CD4-positive, CD25-positive, alpha-beta regulatory T cell (primary cell): ENCODE measurements around the gene NPR3. TPM values are rescaled to one million over a fixed set of nuclear protein-coding genes. Genes with fewer than 3 reads are reported as not detected.

Experiments
- ATAC-seq, 2 donors: fragments of 150-1000 bp; cut with Tn5 transposase; one replicate each; pipeline ENCODE4 v1.10.0; 2021; ENCODE audit warnings: low read depth in 2 of 2, moderate number of reproducible peaks in 2 of 2, moderate library complexity in 1 of 2
- DNase-seq, 3 donors: peaks; one replicate each; pipeline versions ENCODE4 v3.0.0 to v3.0.0-alpha.2; 2012 to 2022; ENCODE audit warnings: mixed read lengths in 1 of 3
- H3K27ac ChIP-seq: one replicate; pipeline ENCODE4 v1.7.0; 2013; ENCODE audit warnings: mild to moderate bottlenecking, low read length; ENCODE audit not compliant: insufficient read depth, poor library complexity, severe bottlenecking
- H3K27me3 ChIP-seq: one replicate; pipeline ENCODE4 v1.7.0; 2013; ENCODE audit warnings: low read length; ENCODE audit not compliant: control insufficient read depth, insufficient read depth
- H3K36me3 ChIP-seq: one replicate; pipeline ENCODE4 v1.7.0; 2013; ENCODE audit warnings: mild to moderate bottlenecking, low read length, moderate library complexity; ENCODE audit not compliant: control insufficient read depth, insufficient read depth
- H3K4me1 ChIP-seq: 2 replicates; pipeline ENCODE4 v1.7.0; 2013; ENCODE audit warnings: mild to moderate bottlenecking, low read length; ENCODE audit not compliant: insufficient read depth, control insufficient read depth, poor library complexity, severe bottlenecking
- H3K4me3 ChIP-seq: one replicate; pipeline ENCODE4 v1.7.0; 2013; ENCODE audit warnings: low read depth, mild to moderate bottlenecking, low read length, moderate library complexity
- H3K9me3 ChIP-seq, 2 experiments: 1 replicate in 1 of 2; 2 replicates in 1 of 2; pipeline ENCODE4 v1.7.0; 2013; ENCODE audit warnings: low read length in 2 of 2, mild to moderate bottlenecking in 1 of 2, moderate library complexity in 1 of 2; ENCODE audit not compliant: control insufficient read depth in 2 of 2
- H3K27ac Mint-ChIP-seq, 3 donors: one replicate each; pipeline ENCODE4 v1.8.0; 2020 to 2022; ENCODE audit warnings: mild to moderate bottlenecking in 3 of 3, mixed read lengths in 3 of 3, moderate library complexity in 2 of 3
- H3K27me3 Mint-ChIP-seq: one replicate; pipeline ENCODE4 v1.8.0; 2022; ENCODE audit warnings: mild to moderate bottlenecking, mixed read lengths
- H3K36me3 Mint-ChIP-seq: one replicate; pipeline ENCODE4 v1.8.0; 2020; ENCODE audit warnings: mixed read lengths
- H3K4me1 Mint-ChIP-seq, 4 donors: one replicate each; pipeline ENCODE4 v1.8.0; 2020 to 2022; ENCODE audit warnings: mixed read lengths in 4 of 4, mild to moderate bottlenecking in 1 of 4
- H3K4me3 Mint-ChIP-seq, 4 donors: one replicate each; pipeline ENCODE4 v1.8.0; 2020 to 2022; ENCODE audit warnings: mild to moderate bottlenecking in 4 of 4, mixed read lengths in 4 of 4, moderate library complexity in 3 of 4
- H3K9me3 Mint-ChIP-seq, 7 donors: one replicate each; pipeline ENCODE4 v1.8.0; 2020 to 2022; ENCODE audit warnings: mixed read lengths in 7 of 7, mild to moderate bottlenecking in 3 of 7, moderate library complexity in 2 of 7
- polyA plus RNA-seq, 4 donors: library from polyadenylated mRNA; unstranded; fragments of 300-500 nt; fragmentation: Illumina TruSeq; gene quantifications; one replicate each; pipeline ENCODE4 v1.2.3, GENCODE V29; 2021
- total RNA-seq: library from RNA; stranded (reverse); gene quantifications from one replicate; pipeline ENCODE4 v1.2.3, GENCODE V29; 2022

Gene NPR3
- total and polyA plus RNA-seq, 5 donors from 2014 or later = 2.4 TPM; not detected in 4

GRCh38 chr5:32713770-32714381 is 2.8 kb downstream of the NPR3 start:
- Histone ChIP-seq H3K36me3 (no peaks in the 10 kb centered on the region), H3K9me3 (no peaks in the 10 kb centered on the region), H3K27me3 (peaks cover 2% of the 10 kb centered on the region), H3K4me3 (no peak overlapping the region), H3K4me1 (peaks cover 12% of the 10 kb centered on the region), H3K27ac (no peak overlapping the region)
- Mint-ChIP-seq H3K36me3 (peaks cover 3% of the 10 kb centered on the region), H3K9me3 (peaks cover 0 to 10% (median 0%) of the 10 kb centered on the region in 7 donors), H3K27me3 (peaks cover 70% of the 10 kb centered on the region), H3K4me3 (no peak overlapping the region), H3K4me1 (peaks cover 0 to 24% (median 11%) of the 10 kb centered on the region in 4 donors), H3K27ac (no peak overlapping the region)
- no peak for DNase-seq
- ATAC-seq = no peak

- Mint-ChIP-seq H3K27me3 (peaks cover 62% of the 10 kb centered on the region), H3K36me3 (peaks cover 3% of the 10 kb centered on the region), H3K27ac (no peak overlapping the region), H3K4me1 (peaks cover 0 to 17% (median 5%) of the 10 kb centered on the region in 4 donors), H3K4me3 (no peak overlapping the region), H3K9me3 (peaks cover 0 to 8% (median 4%) of the 10 kb centered on the region in 7 donors)
- no peak overlapping the region for H3K27ac ChIP-seq
- H3K36me3 ChIP-seq = no peaks in the 10 kb centered on the region
- H3K4me1 ChIP-seq = peaks cover 10% of the 10 kb centered on the region
- ATAC-seq = no peak
- DNase-seq = no peak
- H3K4me3 ChIP-seq = no peak overlapping the region
- H3K27me3 ChIP-seq = peaks cover 2% of the 10 kb centered on the region
- H3K9me3 ChIP-seq = peaks cover 0 to 5% of the 10 kb centered on the region in 2 experiments
Observed at GRCh38 chr5:32714836-32715235, 3.7 kb downstream of the NPR3 start.

GRCh38 chr5:32720300-32720699 is 9.2 kb downstream of the NPR3 start:
- Mint-ChIP-seq H3K36me3 (no peaks in the 10 kb centered on the region), H3K27me3 (peaks cover 34% of the 10 kb centered on the region), H3K27ac (no peak overlapping the region), H3K4me3 (no peak overlapping the region), H3K4me1 (no peaks in the 10 kb centered on the region), H3K9me3 (peaks cover 0 to 10% (median 4%) of the 10 kb centered on the region in 7 donors)
- no peaks in the 10 kb centered on the region for H3K4me1 ChIP-seq
- H3K27me3 ChIP-seq = no peaks in the 10 kb centered on the region
- peaks cover 0 to 7% of the 10 kb centered on the region in 2 experiments for H3K9me3 ChIP-seq
- H3K36me3 ChIP-seq = no peaks in the 10 kb centered on the region
- no peak overlapping the region for H3K27ac ChIP-seq
- H3K4me3 ChIP-seq = no peak overlapping the region
- ATAC-seq (no peak), DNase-seq (no peak)

GRCh38 chr5:32721626-32722025 is 10.5 kb downstream of the NPR3 start:
- Histone ChIP-seq H3K36me3 (no peaks in the 10 kb centered on the region), H3K27ac (no peak overlapping the region), H3K27me3 (no peaks in the 10 kb centered on the region), H3K4me3 (no peak overlapping the region), H3K9me3 (peaks cover 0 to 7% of the 10 kb centered on the region in 2 experiments), H3K4me1 (no peaks in the 10 kb centered on the region)
- H3K27me3 Mint-ChIP-seq = peaks cover 31% of the 10 kb centered on the region
- no peak overlapping the region for H3K27ac Mint-ChIP-seq
- ATAC-seq (no peak), DNase-seq (no peak)
- peaks cover 0 to 5% (median 0%) of the 10 kb centered on the region in 4 donors for H3K4me1 Mint-ChIP-seq
- H3K4me3 Mint-ChIP-seq = no peak overlapping the region
- peaks cover 3 to 10% (median 5%) of the 10 kb centered on the region in 7 donors for H3K9me3 Mint-ChIP-seq
- H3K36me3 Mint-ChIP-seq = no peaks in the 10 kb centered on the region

GRCh38 chr5:32722957-32723356 is 11.8 kb downstream of the NPR3 start:
- no peak for ATAC-seq
- peaks cover 2 to 8% (median 5%) of the 10 kb centered on the region in 7 donors for H3K9me3 Mint-ChIP-seq

GRCh38 chr5:32724526-32724925 is 13.4 kb downstream of the NPR3 start:
- ATAC-seq (no peak), DNase-seq (no peak)
- H3K9me3 Mint-ChIP-seq = peaks cover 2 to 7% (median 3%) of the 10 kb centered on the region in 7 donors
- Histone ChIP-seq H3K27me3 (no peaks in the 10 kb centered on the region), H3K4me3 (no peak overlapping the region), H3K36me3 (no peaks in the 10 kb centered on the region), H3K27ac (no peak overlapping the region), H3K9me3 (peaks cover 0 to 4% of the 10 kb centered on the region in 2 experiments), H3K4me1 (no peaks in the 10 kb centered on the region)
- no peaks in the 10 kb centered on the region for H3K36me3 Mint-ChIP-seq
- peaks cover 26% of the 10 kb centered on the region for H3K27me3 Mint-ChIP-seq
- no peak overlapping the region for H3K4me3 Mint-ChIP-seq
- peaks cover 0 to 5% (median 0%) of the 10 kb centered on the region in 4 donors for H3K4me1 Mint-ChIP-seq
- no peak overlapping the region for H3K27ac Mint-ChIP-seq

More at GRCh38 chr5:32722957-32723356, 11.8 kb downstream of the NPR3 start:
- no peak overlapping the region for H3K4me3 Mint-ChIP-seq
- H3K27ac ChIP-seq = no peak overlapping the region
- no peaks in the 10 kb centered on the region for H3K36me3 ChIP-seq
- H3K27ac Mint-ChIP-seq = no peak overlapping the region
- no peaks in the 10 kb centered on the region for H3K27me3 ChIP-seq
- DNase-seq = no peak
- H3K9me3 ChIP-seq = peaks cover 0 to 7% of the 10 kb centered on the region in 2 experiments
- H3K27me3 Mint-ChIP-seq = peaks cover 35% of the 10 kb centered on the region
- peaks cover 0 to 5% (median 0%) of the 10 kb centered on the region in 4 donors for H3K4me1 Mint-ChIP-seq
- no peak overlapping the region for H3K4me3 ChIP-seq
- no peaks in the 10 kb centered on the region for H3K36me3 Mint-ChIP-seq
- no peaks in the 10 kb centered on the region for H3K4me1 ChIP-seq

GRCh38 chr5:32726086-32726557 is 15.0 kb downstream of the NPR3 start:
- Mint-ChIP-seq H3K4me1 (peaks cover 0 to 5% (median 0%) of the 10 kb centered on the region in 4 donors), H3K27me3 (peaks cover 29% of the 10 kb centered on the region), H3K9me3 (peaks cover 0 to 9% (median 2%) of the 10 kb centered on the region in 7 donors), H3K36me3 (no peaks in the 10 kb centered on the region), H3K27ac (no peak overlapping the region), H3K4me3 (no peak overlapping the region)
- Histone ChIP-seq H3K36me3 (no peaks in the 10 kb centered on the region), H3K4me1 (no peaks in the 10 kb centered on the region), H3K27me3 (no peaks in the 10 kb centered on the region), H3K9me3 (no peaks in the 10 kb centered on the region), H3K27ac (no peak overlapping the region), H3K4me3 (no peak overlapping the region)
- no peak for DNase-seq
- no peak for ATAC-seq

GRCh38 chr5:32729651-32730050 is 18.5 kb downstream of the NPR3 start:
- Mint-ChIP-seq H3K27me3 (peaks cover 19% of the 10 kb centered on the region), H3K9me3 (peaks cover 0 to 7% (median 3%) of the 10 kb centered on the region in 7 donors), H3K4me1 (peaks cover 0 to 5% (median 0%) of the 10 kb centered on the region in 4 donors), H3K27ac (no peak overlapping the region), H3K4me3 (no peak overlapping the region), H3K36me3 (no peaks in the 10 kb centered on the region)
- Histone ChIP-seq H3K27me3 (peaks cover 2% of the 10 kb centered on the region), H3K27ac (no peak overlapping the region), H3K36me3 (no peaks in the 10 kb centered on the region), H3K9me3 (no peaks in the 10 kb centered on the region), H3K4me1 (no peaks in the 10 kb centered on the region), H3K4me3 (no peak overlapping the region)
- ATAC-seq = no peak
- no peak for DNase-seq
